ENCODE measurements around the gene SALL3.

Gene SALL3

GRCh38 chr18:78965917-78966792 is 13.5 kb upstream of the SALL3 start:
- no peak for DNase-seq

GRCh38 chr18:78966793-78967106 is 12.9 kb upstream of the SALL3 start:
- DNase-seq, result no peak

GRCh38 chr18:78967692-78968091 is 11.9 kb upstream of the SALL3 start:
- no peak for DNase-seq

DNA sequence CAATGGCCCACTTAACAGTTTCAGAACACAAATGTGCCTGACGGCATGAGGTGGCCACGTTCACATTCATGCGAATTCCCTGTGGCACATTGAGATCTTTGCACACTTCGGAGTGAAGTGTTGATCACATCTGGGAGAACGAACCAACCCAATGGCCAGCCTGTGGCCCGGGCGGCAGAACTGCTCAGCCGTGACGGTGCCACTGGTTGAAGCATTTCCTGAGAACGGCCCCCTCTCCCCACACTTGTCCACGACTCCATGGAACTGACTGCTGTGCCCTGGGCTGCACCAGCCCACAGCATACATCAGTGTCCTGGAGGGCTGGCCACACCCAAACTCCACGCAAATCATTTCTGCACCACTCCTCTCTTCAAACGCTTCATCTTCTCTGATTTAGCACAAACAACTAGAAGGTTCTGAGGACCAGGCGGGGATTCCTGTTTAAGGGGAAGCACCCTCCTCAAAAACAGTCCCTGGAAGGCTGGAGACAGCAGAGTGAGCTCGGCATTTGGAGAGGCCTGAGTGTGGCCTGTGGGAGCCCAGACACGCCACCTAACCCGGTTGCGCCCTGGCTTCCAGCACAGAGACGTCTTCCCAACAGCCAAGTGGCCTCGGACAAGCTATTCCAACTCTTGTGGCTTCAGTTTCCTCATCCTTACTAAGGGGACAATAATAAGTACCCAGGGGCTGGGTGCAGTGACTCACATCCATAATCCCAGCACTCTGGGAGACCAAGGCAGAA is 9.9 kb upstream of the SALL3 start:
- DNase-seq, result no peak

DNA sequence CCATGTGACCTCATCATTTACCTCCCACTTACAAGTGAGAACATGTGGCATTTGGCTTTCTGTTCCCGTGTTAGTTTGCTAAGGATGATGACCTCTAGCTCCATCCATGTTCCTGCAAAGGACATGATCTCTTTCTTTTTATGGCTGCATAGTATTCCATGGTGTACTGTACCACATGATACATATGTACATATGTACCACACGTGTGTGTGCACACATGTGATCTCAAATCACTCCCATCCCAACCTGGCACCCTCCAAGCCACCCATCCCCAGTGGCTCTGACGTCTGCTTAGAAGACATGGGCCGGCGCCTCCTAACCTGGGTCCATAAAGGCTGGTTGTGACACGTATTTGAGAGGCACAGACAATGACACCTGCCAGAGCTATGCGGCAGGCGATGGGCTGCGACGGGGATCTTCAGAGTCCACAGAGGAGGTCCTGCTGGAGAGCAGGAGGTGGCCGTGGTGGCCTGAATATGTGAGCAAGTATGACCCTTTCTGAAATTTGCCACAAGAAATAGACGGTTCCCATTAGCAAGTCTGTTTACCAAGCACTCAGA is 8.8 kb upstream of the SALL3 start:
- no peak for DNase-seq

GRCh38 chr18:78971511-78972245 is 7.9 kb upstream of the SALL3 start:
- DNase-seq, result no peak

GRCh38 chr18:78972385-78972918 is 7.2 kb upstream of the SALL3 start:
- no peak for DNase-seq

GRCh38 chr18:78972930-78973331 is 6.7 kb upstream of the SALL3 start:
- DNase-seq, result no peak

DNA sequence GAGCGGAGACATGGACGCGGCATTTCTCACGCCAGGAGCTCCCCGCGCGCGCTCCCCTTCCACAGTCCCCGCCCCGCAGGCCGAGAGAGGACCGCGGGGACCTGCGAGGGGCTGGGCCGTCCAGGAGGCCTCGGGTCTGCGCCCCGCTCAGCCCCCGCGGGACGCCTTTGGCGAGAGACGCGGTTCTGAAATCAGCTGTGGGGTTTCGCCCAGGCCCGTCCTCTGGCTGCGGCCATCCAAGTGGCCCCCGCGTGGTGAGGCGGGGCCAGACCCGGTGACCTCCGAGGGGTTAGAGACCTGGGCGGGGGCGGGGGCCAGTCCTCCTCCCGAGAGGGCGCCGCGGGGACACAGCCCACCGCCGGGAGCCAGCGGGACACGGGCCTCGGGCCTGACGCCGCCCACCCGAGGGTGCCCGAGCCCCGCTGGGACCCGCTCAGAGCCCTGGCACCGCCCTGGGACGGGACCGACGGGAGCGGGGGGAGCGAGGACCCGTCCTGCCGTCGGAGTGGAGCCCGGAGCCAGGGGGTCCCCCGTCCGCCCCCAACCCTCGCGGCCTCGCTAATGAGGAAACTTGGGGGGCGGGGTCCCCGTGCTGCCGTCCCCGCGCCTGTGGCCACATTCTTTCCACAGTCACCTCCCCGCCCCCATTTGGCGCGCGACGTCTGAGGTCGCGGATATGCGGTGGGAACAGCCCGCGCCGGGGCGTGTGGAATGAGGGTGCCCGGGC is 6.1 kb upstream of the SALL3 start:
- no peak for DNase-seq

DNA sequence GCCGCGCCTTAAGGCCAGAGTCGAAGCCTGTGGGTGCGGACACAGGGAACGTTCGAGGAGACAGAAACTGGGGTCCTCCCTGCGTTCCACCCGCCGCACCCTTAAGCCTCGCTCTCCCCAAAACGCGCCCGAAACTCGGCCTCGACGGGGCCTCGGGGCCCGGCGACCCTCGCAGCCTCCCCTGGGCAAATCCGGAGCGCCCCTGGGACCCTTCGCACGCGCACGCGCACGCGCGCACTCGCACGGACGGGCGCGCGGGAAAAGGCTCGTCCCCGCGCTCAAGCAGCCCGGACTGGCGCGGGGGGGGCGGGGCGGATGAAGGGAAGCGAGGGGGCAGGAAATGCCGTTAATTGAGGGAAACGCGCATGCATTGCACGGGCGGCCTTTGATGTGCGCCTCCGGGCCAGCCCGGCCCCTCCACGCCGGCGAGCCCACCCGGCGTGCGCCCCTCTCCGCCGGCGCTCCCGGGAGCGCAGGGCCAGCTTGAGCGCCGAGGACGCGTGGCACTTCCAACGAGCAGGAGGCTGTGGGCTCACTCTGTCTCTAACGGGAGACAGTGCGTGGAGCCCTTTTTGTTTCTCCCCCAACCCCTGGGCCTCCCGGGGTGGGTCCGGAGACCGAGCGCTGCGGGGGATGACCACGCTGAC is 5.4 kb upstream of the SALL3 start:
- DNase-seq, result no peak

GRCh38 chr18:78975292-78975691 is 4.3 kb upstream of the SALL3 start:
- DNase-seq, result no peak

- DNase-seq, result no peak
These were observed 3.8 kb upstream of the SALL3 start for GRCh38 chr18:78975699-78976335.

DNA sequence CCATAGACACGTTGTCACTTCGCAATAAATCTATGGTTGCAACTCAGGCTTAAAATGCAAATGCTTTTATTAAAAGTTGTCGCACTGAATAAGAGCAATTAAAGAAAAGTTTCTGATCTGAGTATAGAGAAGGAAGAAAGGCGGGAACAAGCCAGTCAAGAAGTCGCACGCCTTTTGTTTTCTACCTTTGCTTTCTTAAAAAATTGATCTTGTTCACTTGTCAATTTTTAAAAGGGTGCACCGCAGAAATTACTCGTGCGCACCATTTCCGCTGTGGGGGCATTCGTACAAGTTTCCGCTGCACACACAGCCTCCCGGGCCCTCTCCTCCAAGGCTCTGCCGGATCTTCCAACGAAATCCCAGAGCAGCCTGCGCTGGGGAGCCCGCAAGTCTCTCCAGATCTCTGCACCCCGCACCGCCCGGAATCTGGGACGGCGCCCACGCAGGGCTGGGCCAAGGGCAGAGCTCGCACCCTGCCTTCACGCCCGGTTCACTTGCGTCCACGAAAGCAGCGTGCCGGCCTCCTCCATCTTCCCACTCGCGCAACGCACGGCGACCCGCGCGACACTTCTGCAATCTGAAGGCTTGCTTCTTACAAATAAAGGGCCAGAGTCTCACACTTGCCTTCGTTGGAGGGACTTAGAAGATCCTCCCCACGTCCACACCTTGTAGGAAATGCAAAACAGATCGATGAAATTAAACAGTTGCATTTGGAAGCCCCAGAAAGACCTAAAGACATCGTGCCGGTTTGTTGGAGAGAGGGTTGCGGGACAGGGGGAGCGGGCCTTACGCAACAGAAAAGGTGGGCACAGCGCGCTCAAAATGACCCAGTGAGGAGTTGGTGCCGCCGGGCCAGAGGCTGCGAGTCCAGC is 2.6 kb upstream of the SALL3 start:
- no peak for DNase-seq

DNA sequence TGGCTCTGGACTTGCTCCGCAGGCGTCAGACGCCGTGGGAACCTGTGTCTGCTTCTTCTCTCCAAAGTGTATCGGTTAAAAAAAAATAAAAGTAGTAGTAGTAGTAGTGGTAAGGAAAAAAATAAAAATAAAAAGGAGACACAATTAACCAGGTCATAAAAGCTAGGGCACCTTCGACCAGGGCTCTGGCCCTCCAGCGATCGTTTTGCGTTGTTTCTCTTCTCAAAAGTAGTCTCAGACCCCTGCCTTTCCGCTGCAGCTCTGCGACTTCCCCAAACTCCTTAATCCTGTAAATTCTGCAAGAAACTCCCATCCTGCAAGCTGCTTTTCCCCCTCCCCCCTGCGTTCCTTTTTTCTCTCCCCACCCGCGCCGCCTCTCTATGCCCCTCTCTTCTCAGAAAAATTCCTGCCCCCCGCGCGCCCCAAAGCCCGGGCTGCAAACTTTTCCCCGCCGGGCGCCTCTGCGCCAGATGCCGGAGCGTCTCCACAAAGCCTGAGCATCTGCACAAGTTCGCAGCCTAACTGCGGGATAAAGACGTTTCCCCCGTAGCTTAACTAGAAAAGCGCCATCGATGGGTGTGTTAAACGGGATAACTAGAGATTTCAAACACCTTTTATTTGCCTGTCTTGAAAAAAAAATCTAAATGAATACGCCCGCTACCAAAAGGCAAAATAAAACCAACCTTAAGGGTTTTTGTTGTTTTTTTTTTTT is 1.8 kb upstream of the SALL3 start:
- no peak for DNase-seq

GRCh38 chr18:78978349-78979055 is 1.1 kb upstream of the SALL3 start:
- no peak for DNase-seq

DNA sequence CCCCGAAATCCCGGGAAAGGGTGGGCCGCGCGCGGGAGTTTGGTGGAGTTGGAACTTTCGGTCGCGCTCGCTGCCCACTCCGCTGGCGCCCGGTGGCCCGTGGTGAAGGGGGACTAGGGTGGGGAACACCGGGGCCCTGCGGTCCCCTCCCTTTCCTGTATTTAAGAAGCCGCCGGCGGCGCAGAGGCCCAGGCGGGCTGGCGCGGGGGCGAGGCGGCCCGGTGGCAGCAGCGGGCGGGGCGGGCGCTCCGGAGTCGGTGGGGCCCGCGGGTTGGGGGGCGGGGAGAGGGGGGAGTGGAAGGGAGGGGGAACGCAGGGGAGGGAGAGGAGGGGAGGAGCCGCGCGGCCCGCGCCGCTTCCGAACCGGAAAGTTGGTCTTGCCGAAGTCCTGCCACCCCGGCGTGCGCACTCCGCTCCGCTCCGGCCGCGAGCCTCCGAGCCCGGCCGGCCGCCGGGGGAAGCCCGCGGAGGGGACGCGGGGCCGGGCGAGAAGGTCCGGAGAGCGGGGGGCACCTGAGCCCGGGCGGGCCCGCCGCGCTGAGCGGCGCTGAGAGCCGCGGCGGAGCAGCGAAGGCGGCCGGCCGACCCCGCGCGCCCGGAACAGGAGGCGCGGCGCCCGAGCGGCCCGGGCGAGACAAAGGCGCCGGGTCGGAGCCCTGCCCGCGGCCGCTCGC is 425 bp upstream of the SALL3 start:
- no peak for DNase-seq

GRCh38 chr18:78980279-78980771 is 707 bp downstream of the SALL3 start:
- no peak for DNase-seq

- no peak for DNase-seq
These were observed 1.3 kb downstream of the SALL3 start for GRCh38 chr18:78980777-78981380.

All from EL (cell line).